AG04449 (cell line): ENCODE data around the gene PAN3.

ENCODE experiments used
- CTCF ChIA-PET: fragments of 350-600 bp; formaldehyde crosslinking; extraction: SDS; loops from one replicate; lab custom pipeline; 2021; ENCODE audit warnings: antibody characterized with exemption; lab: Yijun Ruan, JAX
- POLR2A ChIA-PET: fragments of 400-600, 350-600 bp; formaldehyde crosslinking; extraction: SDS; loops from one replicate; lab custom pipeline; 2020; ENCODE audit warnings: antibody characterized with exemption, inconsistent platforms; lab: Yijun Ruan, JAX
- DNase-seq: peaks from one replicate; pipeline ENCODE4 v3.0.0-alpha.2; 2010; ENCODE audit warnings: low read depth, low spot score
- H3K4me3 ChIP-seq: 2 replicates; pipeline ENCODE4 v1.5.1; 2011; ENCODE audit warnings: low read depth, mild to moderate bottlenecking, control low read depth, low read length
- CTCF ChIP-seq: IDR thresholded peaks from one replicate; pipeline ENCODE4 v1.5.1; 2011; ENCODE audit warnings: mild to moderate bottlenecking, moderate library complexity, low read length, control low read depth, inconsistent platforms; ENCODE audit not compliant: insufficient read depth; ENCODE audit errors: missing control alignments

Gene PAN3

GRCh38 chr13:28179974-28180373, 41.6 kb downstream of the PAN3 start:
- H3K4me3 ChIP-seq, result no peak overlapping the region
- DNase-seq, result no peak
- ChIA-PET CTCF (interaction anchor here (0.6 kb wide), 1 partner anchor 290 kb away, joined by 3 read pairs; no protein-coding TSS in a partner anchor), POLR2A (no interaction called here)
- TF ChIP-seq CTCF, result no peak

- ChIA-PET CTCF (no interaction called here), POLR2A (no interaction called here)
- peak; percentile 46 for DNase-seq
- H3K4me3 ChIP-seq, result no peak overlapping the region
- TF ChIP-seq CTCF, result no peak
Observed at GRCh38 chr13:28181413-28181812, 43.1 kb downstream of the PAN3 start.

GRCh38 chr13:28185256-28185655, 46.9 kb downstream of the PAN3 start:
- TF ChIP-seq CTCF, result no peak
- no peak for DNase-seq
- POLR2A ChIA-PET, result no interaction called here
- H3K4me3 ChIP-seq, result no peak overlapping the region
- CTCF ChIA-PET, result interaction anchor here (0.9 kb wide), 1 partner anchor 11 kb away, joined by 4 read pairs; no protein-coding TSS in a partner anchor

GRCh38 chr13:28199089-28199488, 60.7 kb downstream of the PAN3 start:
- no peak overlapping the region for H3K4me3 ChIP-seq
- no peak for TF ChIP-seq CTCF
- no peak for DNase-seq
- POLR2A ChIA-PET, result interaction anchor here (0.5 kb wide), 1 partner anchor 51 kb away, joined by 4 read pairs; no protein-coding TSS in a partner anchor
- CTCF ChIA-PET, result interaction anchor here (1.6 kb wide), 1 partner anchor 12 kb away, joined by 3 read pairs; no protein-coding TSS in a partner anchor

- H3K4me3 ChIP-seq, result no peak overlapping the region
- POLR2A ChIA-PET, result no interaction called here
- TF ChIP-seq CTCF, result no peak
- DNase-seq, result no peak
- CTCF ChIA-PET, result no interaction called here
Observed at GRCh38 chr13:28204043-28204442, 65.7 kb downstream of the PAN3 start.

GRCh38 chr13:28204690-28205443, 66.5 kb downstream of the PAN3 start:
- TF ChIP-seq CTCF, result no peak
- H3K4me3 ChIP-seq, result no peak overlapping the region
- DNase-seq, result no peak
- ChIA-PET CTCF (interaction anchor here (1.0 kb wide), 1 partner anchor 117 kb away, joined by 4 read pairs; no protein-coding TSS in a partner anchor), POLR2A (no interaction called here)
